A673 (cell line): ENCODE data around the gene SMYD1.

Experiments
- CTCF ChIP-seq: fragments of 300-800, 200-600 bp; sonication (generic); conservative IDR thresholded peaks from 2 replicates; pipeline ENCODE4 v1.5.1; 2017; ENCODE audit warnings: low read depth, mild to moderate bottlenecking, antibody characterized with exemption, low read length, moderate library complexity, mixed read lengths
- EZH2 ChIP-seq: fragments of 200-600 bp; sonication (generic); IDR thresholded peaks from 2 replicates; pipeline ENCODE4 v1.6.1; 2017; ENCODE audit warnings: borderline replicate concordance, low read depth, mild to moderate bottlenecking, mixed read lengths, antibody characterized with exemption, low read length; ENCODE audit not compliant: poor library complexity, severe bottlenecking

GRCh38 chr2:88133875-88134274 lies 66.2 kb downstream of the SMYD1 start:
- no peak for TF ChIP-seq CTCF
- no peak for TF ChIP-seq EZH2
